GM19240 (cell line): ENCODE data around the gene EHD1.
A peak's percentile ranks its signal among the peaks of the same experiment; 100 is the strongest.
"Not testable (repeated sequence)": the region's sequence is repeated elsewhere in the genome, so short reads cannot be mapped to it uniquely, and the experiment has no call there.

Source experiments
- DNase-seq: peaks from one replicate; pipeline ENCODE4 v3.0.0; 2011; ENCODE audit warnings: low spot score; ENCODE audit not compliant: insufficient read length

EHD1 gene

DNA sequence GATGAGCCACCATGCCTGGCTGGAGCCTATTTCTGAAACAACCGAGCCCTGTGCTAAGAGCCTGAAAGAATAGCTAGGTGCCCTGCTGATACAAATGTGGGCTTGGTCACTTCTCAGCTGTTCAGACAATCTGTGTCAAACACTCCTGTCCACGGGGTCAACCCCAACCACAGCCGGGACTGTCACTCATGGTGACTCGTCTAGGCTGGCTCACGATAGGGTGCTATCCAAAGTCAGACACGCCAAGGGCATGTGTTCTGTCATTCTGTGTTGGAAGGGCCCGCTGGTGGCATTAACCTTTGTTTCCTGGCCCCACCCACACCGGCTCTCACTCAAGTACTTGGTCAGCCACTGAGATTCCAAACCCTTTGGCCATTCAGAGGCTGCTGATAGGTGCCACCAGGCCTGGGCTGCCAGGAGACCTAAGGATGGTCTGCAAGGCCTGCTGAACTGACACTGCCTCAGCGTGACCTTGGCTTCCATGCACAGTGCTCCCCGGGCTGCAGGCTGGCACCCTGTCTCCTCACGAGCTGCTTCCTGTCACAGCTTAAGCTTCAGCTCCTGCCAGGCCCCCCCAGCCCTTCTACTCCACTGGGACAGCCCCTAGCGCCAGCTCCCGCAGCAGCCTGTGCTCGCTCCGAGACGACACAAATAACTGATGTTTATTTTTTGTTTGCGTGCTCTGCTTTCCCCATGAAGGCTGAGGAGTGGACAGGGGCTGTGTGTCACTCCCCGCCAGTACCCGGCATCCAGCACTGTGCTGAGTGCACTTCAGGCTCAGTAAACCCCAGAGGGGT is 19.8 kb downstream of the EHD1 start:
- DNase-seq = no peak

DNA sequence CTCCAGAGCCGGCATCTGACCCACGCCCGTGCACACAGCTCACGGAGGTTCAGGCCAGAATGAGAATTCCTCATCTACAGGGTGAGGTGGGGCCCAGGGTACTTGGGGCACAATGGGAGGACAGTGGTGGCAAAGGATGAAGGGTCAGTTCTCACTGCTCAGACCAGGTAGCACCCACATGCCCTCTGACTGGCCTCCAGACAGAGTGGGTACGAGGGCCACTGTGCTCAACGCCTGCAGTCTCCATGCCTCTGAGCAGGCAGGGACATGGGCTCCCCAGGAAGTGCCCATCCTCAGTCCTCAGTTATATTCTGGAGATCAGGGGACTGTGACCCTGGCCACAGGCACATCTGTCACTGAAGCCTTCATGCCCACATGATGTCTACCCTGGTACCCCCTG is 20.9 kb downstream of the EHD1 start:
- no peak for DNase-seq

DNA sequence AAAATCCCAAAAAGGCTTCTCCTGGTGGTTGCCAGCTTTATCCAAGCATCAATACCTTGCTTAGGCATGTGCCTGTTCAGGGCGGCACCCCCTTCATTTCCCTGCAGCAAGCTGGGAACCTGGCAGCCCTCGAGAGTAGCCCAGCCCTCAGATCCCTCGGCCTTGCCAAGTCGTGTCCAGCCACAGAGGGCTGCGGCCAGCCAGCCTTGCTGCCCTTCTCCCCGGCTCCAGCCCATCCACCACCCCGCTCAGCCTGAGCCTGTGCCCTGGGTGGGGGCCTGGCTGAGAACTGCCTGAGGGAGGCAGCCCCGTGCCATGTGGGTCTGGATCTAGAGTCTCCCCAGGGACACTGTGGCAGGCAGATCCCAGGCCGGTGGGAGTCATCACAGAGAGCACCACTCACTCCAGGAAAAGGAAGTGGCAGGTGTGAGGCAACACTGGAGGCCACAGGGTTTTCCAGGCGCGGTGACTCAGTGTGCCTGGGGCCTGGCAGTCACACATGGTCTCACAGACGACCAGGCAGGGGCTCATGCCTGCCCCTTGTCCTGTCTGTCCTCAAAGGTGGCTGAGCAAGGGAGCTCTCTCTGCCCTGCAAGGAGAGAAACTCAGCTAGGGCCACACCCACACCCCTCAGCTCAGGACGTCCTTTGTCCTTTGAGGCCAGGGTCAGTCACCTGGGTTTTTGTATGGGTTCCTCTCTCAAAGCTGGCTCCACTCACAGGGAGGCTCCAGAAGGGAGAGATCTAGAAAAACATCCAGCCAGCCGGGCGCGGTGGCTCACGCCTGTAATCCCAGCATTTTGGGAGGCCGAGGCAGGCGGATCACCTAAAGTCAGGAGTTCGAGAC is 21.8 kb downstream of the EHD1 start:
- no peak for DNase-seq

DNA sequence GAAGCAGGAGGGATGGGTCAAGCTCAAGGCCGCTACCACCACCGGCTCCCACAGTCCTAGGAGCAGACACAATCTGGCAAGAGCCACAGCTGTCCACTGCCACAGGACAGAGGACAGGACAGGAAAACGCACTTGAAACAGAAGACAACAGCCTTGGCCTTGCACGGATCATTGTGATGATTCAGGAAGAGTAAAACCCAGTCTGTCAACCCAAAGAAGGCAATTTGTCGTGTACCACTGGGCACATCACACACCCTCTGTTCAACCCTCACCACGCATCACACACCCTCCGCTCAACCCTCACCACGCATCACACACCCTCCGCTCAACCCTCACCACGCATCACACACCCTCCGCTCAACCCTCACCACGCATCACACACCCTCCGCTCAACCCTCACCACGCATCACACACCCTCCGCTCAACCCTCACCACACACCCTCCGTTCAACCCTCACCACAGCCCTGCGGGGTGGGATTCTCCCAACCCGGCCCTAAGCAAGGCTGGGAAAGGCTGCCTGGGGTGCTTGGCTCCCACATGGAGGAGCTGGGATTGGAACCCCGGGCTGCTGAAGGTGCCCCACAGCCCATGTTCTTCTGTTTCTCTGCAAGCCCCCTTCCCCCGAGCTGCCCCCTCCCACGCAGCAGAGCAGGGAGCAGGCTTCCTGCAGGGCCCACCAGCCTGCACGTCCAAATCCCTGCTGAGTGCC is 22.7 kb downstream of the EHD1 start:
- no peak for DNase-seq

DNA sequence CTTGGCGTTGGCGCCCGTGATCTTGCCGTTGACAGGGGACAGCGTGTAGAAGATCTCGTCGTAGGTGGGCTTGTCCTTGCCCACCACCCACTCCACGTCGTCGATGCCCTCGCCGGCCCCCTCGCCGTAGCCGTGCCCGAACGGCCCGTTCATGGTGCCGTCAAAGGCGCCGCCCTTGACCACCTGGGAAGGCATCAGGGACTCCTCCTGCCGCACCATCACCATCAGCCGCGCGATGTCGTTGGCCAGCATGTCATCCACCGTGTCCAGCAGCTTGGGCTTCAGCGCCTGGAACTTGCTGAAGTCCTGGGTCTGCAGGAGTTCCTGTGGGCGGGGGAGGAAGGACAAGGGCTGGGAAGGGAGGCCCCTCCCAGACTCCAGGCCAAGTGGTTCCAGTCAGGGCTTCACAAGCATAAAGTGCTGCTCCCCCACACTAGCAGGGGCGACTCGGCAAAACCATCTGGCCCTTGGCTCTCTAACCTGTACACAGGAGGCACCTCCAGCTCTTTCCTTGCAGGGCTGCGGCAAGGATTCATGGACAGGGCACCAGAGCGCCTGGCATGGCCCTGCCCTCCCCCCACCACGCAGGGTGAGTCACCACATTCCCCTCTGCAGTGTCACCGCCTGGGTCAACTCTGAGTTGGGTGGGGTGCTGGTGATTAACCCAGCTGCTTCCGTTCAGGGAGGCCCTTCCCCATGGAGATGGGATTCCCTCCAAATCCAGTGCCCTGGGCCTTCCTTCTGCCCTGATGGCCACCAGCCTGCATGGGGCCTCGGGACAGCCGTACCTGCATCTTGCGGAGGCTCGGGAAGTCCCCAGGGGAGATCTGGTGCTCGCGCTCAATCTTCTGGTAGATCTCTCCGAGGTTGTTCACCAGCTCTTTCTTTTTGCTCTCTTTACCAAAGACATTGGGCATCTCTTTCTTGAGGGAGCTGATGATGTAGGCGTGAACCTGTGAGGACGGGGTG is 23.6 kb downstream of the EHD1 start:
- DNase-seq = no peak

DNA sequence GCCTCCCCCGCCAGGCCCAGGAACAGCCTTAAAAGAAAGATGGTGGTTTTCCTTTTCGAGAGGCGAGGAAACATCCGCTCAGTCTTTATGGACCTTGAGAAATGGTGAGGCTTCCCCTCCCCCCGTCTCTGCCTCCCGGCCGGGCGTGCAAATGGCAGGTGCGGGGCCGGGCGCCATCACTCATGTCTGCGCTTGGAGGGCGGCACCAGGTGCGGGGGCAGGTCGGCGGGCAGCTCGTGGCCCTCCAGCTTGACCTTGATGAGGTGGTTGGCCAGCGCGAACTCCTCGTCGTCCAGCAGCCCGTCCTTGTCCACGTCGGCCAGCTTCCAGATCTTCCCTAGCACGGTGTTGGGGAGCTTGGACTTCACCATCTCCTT is 24.3 kb downstream of the EHD1 start:
- DNase-seq = no peak

DNA sequence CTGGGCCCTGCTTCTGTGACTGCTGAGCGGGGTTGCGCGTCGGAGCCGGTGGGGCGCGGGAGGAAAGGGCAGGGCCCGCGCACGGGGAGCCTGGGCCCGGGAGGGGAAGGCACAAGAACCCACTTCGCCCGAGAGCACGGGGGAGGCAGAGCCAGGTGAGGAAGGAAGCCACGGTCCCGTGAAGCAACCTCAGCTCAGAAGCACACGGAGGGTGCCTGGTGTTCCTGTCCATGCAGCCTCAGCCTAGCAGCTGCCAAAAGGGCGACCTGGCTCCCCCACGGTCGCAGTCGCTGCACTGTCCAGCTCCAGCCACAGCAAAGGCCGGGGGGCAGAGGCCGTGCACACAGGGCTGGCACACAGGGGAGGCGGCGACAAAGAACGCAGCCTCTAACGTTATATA is 24.7 kb downstream of the EHD1 start:
- DNase-seq = no peak

DNA sequence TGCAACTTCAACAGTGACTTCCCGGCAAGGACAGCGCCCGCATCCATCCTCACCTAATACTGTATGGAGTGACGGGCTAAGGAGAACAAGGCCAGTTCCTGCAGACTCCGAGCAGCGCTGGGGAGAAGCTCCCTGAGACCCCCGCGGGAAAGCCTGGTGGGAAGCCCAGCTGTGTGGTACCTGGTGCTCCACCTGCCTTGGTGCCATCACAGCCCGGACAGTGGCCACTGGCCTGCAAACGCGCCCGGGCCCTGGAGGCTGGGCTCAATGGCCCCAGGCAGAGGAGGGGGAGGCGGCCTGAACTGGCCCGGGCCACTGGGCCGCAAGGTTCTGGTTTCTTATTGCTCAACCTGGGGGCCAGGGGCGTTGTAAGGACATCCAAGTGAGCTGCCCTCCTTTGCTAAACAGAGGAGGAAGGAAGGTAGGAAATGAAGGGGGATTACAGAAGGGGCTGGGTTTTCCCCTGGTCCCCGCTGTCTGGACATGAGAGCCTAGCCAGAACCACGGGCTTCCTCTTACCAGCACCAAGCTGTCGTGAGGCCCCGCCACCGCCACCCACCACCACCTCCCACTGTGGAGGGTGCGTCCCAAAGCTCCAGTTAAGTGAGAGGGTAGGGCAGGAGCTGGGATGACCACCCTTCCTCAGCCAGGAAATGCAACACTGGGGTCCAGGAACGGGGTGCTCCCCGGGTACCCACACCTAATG is 25.5 kb downstream of the EHD1 start:
- DNase-seq = no peak

DNA sequence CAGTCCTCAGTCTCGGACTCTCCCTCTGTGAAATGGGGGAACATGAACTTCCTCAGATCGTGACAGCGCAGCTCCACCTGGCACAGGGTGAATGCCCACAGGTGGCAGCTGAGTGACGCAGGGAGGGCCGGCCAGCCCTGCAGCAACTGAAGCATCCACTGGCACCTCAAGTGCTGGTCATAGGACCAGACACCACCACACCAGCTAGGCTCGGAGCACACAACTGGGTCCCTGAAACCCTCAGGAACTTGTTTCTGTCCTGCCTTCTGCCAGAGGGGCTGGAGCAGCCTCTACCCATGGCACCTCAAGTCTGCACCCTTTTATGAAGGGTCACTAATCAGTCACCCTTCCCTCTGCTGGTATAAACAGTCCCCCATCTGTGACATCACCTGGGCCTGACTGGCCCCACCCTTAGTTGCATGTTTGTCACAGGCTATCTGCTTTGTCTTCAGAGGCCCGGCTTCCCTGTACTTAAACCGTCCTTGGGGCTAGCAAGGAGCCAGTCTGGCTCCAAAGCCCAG is 26.5 kb downstream of the EHD1 start:
- DNase-seq = no peak

DNA sequence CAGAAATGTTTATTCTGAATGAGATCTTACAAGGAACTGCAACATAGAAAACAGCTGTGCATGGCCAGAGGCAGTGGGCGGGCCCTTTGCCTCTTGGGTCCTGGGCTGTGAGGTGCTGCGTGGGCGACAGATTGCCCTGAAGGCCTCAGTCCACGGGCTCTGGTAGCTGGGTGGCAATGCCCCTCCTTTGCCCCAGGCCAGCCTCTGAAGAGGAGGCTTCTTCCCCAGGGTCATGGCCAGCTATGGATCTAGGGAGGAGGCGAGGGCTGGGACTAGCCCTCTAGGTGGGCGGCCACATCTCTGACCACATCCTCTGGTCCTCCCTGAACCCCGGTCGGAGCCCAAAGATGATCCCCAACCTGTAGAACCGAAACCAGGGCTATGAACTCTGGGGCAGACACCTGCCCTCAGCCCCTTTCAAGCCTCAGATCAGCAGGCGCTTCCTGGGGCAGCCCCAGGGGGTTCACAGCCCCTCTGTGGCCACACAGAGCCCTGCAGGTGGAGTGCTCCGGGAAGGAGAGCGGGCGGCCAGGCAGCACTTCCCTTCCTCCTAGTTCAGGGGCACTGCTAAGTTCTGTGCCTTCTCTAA is 27.3 kb downstream of the EHD1 start:
- DNase-seq = peak; percentile 94

DNA sequence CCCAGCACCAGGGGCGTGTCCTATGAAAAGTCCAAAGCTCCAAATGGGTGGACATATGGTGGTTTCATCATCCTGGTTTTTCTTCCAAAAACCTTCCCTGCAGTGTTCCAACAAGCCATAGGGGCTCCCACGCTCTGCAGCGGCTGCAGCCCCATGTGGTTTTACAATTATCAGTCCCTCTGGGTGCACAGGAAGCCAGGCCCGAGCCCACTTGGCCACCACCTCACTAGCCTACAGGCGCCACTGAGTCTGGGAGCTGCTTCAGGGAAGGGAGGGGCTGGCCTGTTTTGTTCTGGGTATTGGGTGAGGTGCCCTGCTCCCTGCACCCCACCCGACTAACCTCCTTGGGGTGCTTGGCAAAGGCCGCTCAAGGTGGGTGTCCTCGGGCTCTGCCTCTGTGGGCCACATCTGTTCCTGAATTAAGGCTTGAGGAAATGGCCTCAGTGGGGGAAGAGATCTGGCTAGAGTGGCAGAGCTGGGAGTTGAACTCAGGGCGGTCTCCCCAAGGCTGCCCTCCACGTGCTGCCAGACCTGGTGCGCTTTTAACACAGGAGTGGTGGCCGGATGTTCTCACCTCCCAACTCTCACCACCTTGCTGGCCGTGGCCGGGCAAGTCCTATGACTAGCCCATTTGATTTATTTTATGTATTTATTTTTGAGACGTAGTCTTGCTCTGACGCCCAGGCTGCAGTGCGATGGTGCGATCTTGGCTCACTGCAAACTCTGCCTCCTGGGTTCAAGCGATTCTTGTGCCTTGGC is 28.6 kb downstream of the EHD1 start:
- DNase-seq = no peak

DNA sequence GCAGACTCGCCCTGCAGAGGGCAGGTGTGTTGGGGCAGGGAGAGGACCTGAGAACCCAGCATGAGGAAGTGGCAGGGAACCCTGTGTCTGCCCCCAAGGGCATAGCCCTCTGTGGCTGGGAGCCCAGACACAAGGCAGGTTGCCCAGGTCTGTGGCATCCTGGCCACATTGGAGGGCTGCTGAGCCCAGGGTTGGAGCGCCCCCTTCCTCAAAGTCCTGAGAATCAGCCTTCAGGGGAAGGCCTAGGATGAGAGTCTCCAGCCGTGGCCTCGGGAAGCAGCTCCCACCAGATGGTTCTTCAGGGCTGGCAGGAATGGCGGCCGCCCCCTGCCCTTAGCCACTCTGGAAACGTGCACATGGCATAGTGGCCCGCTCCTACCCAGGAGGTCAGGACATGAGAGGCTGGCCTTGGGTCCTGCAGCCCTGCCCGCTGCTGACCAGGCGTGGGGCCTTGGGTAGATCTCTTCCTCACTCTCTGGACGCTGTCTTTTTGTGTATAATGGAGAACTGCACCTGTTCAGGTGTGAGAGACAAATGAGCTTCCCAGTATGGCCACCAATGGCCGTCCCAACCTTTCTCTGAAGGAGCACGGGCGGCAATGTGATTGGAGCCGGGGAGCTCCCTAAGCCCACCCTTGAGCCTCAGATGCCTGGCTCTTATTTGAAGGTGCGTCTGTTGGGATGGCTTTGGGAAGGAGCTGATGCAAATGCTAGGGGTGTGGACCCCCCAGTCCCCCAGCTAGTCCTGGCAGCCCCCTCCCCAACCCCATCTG is 29.4 kb downstream of the EHD1 start:
- DNase-seq = no peak

DNA sequence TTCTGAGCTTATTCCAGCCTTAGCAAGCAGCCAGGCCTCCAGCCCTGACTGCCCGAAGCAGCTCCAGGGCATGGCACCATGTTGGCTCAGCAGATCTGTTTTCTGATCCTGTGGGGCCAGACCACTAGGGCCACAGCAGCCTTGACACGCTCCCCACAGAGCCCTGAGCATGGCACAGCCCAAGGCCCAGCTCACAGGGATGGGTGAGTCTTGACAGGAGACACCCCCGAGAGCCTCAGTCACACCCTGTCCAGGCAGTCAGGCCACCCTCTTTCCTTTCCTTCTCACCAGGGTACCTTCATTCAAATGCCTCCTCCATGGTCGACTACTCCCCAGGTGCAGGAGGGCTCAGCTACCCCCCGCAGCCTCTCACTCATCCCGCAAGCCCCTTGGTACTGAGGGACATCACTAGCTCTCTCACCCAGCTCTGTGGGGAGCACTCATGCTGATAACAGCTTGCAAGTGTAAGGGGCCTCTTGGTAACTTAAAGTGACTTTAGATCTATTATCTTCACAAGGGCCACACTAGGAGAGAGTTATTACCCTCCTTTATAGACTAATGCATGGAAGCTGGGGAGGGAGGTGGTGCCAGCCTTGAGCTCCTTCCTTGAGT is 30.1 kb downstream of the EHD1 start:
- no peak for DNase-seq

DNA sequence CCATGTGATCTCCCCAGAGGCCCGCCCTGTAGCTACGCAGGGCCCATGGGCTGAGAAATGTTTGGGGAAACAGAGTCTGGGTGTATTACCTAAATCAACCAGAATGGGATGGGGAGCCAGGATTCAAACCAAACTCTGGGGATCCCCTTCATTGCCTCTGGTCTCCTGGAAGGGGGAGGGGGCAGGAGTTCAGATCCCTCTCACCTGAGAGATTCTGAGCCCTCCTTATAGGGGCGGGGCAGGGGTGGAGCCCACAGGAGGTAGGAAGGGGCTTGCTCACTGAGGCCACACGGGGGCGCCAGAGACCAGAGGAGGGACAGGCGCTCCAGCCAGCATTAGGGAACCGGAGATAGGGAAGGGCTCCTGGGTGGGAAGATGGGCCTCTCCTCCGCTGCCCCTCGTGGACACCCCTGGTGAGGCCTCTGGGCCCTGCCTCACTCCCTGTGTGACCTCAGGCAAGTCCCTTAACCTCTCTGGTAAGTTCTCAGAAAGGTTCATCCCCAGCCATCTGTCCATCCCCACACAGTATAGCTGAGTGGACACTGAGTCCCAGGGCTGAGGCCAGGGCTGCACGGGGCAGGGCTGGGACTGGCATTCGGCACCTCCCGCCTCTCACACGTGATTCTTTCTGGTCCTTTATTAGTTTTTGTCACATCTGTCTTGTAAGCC is 31.3 kb downstream of the EHD1 start:
- peak; percentile 96 for DNase-seq

DNA sequence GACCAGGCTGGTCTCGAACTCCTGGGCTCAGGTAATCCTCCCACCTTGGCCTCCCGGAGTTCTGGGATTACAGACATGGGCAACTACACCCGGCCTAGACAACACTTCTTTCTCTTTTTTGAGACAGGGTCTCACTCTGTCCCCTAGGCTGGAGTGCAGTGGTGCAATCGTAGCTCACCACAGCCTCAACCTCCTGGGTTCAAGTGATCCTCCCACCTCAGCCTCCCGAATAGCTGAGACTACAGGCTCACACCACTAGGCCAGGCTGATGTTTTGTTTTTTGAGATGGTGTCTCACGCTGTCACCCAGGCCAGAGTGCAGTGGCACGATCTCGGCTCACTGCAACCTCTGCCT is 32.7 kb downstream of the EHD1 start:
- DNase-seq = not testable (repeated sequence)

DNA sequence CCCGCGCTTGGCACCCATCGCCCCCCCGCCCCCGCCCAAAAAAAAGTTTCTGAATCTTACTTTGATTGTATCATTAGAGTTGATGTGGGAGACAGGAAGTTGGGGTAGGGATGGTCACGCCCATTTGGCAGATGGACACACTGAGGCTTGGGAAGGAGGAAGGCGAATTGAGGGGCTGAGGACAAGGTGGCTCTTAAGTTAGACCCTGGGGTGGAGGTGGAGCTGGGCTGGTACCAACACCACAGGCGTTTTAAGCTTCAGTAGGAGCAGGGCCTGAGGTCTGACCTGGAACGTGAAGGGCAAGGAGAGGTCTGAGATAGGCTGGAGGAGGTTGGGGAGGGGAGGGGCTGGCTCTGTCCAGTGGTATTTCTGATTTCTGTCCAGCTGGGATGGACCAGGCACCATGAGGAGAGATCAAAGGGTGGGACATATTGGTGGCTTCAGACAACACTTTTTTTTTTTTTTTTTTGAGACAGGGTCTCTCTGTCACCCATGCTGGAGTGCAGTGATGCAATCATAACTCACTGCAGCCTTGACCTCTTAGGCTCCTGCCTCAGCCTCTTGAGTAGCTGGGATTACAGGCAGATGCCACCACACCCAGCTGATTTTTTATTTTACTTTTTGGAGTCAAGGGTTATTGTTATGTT is 33.2 kb downstream of the EHD1 start:
- DNase-seq = no peak
